ENCODE measurements around the gene CACFD1.

CACFD1 gene

GRCh38 chr9:133518200-133518599, 58.4 kb downstream of the CACFD1 start:
- DNase-seq (ENCODE audit: low spot score): no peak

- no peak for DNase-seq (ENCODE audit: low spot score)
These were observed 59.1 kb downstream of the CACFD1 start for GRCh38 chr9:133518706-133519449.

- DNase-seq (ENCODE audit: low spot score): no peak
These were observed 59.9 kb downstream of the CACFD1 start for GRCh38 chr9:133519693-133520092.

GRCh38 chr9:133520121-133520835, 60.5 kb downstream of the CACFD1 start:
- DNase-seq (ENCODE audit: low spot score): no peak
